GM21529 (cell line): ENCODE measurements around the gene RTEL1.

Experiments used
- ATAC-seq: cut with Tn5 transposase; IDR thresholded peaks from one replicate; pipeline ENCODE4 v1.9.1; 2021; ENCODE audit not compliant: unreplicated experiment

The RTEL1 gene

GRCh38 chr20:63697868-63698545 lies 39.9 kb downstream of the RTEL1 start:
- no peak for ATAC-seq

GRCh38 chr20:63698739-63699465 lies 40.8 kb downstream of the RTEL1 start:
- no peak for ATAC-seq

GRCh38 chr20:63699466-63700198 lies 41.5 kb downstream of the RTEL1 start:
- ATAC-seq: no peak

GRCh38 chr20:63700199-63701050 lies 42.3 kb downstream of the RTEL1 start:
- no peak for ATAC-seq

- no peak for ATAC-seq
Measured at GRCh38 chr20:63701051-63701328, 42.9 kb downstream of the RTEL1 start.

GRCh38 chr20:63701329-63702035 lies 43.4 kb downstream of the RTEL1 start:
- ATAC-seq: no peak

- ATAC-seq: no peak
Measured at GRCh38 chr20:63702036-63702665, 44.0 kb downstream of the RTEL1 start.

GRCh38 chr20:63702751-63703470 lies 44.8 kb downstream of the RTEL1 start:
- no peak for ATAC-seq

- no peak for ATAC-seq
Measured at GRCh38 chr20:63703471-63703975, 45.4 kb downstream of the RTEL1 start.

GRCh38 chr20:63703976-63704748 lies 46.0 kb downstream of the RTEL1 start:
- no peak for ATAC-seq

GRCh38 chr20:63704749-63705117 lies 46.6 kb downstream of the RTEL1 start:
- ATAC-seq: no peak

- no peak for ATAC-seq
Measured at GRCh38 chr20:63705232-63706026, 47.3 kb downstream of the RTEL1 start.

GRCh38 chr20:63706027-63706695 lies 48.0 kb downstream of the RTEL1 start:
- ATAC-seq: no peak

GRCh38 chr20:63706852-63707557 lies 48.9 kb downstream of the RTEL1 start:
- ATAC-seq: peak; percentile 35

GRCh38 chr20:63707558-63708300 lies 49.6 kb downstream of the RTEL1 start, which contains the start of the genes ARFRP1 and ZGPAT:
Gene ARFRP1, minus strand, starts transcription at chr20:63707976. Its CDS starts 885 bp downstream, at chr20:63707091.
Gene ZGPAT, plus strand, starts transcription at chr20:63708039. Its CDS starts 542 bp downstream, at chr20:63708581.
- peak; percentile 68 for ATAC-seq
